ENCODE measurements around the gene MINDY1.
A peak's percentile ranks its signal among the peaks of the same experiment; 100 is the strongest.

The MINDY1 gene

GRCh38 chr1:151010346-151010726 is 3.6 kb upstream of the MINDY1 start:
- no peak for DNase-seq

DNA sequence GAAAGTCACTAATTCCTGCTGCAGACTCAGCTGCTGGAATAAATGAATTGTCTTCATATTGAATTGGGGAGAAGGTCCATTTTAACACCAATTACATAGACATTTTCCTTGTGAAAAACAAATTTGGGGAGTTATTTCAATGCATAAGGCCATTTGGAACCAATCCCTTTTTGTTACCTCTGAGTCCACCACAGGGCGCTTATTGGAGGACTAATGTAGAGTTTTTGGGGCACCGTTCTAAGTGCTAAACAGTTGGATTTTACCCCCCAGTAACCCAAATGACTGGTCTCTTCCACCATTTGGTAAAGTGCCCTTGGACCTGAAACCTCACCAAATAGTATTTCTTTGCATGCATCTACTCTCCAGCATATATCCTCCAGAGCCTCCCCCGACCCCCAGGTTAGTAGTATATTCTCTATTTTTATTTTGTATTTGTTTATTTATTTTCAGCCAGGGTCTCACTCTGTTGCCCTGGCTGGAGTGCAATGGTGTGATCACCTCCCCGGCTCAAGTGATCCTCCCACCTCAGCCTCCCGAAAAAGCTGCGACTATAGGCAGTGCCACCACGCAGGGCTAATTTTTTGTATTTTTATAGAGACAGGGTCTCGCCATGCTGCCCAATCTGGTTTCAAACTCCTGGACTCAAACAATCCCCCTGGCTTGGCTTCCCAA is 3.1 kb upstream of the MINDY1 start:
- no peak for DNase-seq

DNA sequence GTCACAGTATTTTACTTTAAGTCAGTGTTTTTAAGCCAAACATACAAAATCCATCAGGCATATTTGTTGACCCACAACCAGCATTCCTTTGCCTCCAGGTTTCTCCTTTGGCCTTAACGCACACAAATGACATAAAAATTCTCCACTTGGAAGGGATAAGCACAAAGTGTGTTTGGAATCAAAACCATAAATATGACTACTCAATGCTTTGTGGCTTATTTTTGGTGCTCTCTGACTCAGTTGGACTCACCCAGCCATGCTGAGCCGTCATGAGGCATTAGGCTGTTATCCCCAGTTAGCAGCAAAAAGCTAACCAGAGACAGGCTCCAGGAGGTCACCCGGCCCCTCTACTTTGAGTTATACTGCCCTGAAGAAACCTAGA is 2.5 kb upstream of the MINDY1 start:
- no peak for DNase-seq

- DNase-seq = peak; percentile 93
Measured at GRCh38 chr1:151008244-151009205, 1.8 kb upstream of the MINDY1 start, which contains the start of gene PRUNE1. Gene PRUNE1 (plus strand): TSS chr1:151008449. CDS start chr1:151008633, 184 bp downstream.

DNA sequence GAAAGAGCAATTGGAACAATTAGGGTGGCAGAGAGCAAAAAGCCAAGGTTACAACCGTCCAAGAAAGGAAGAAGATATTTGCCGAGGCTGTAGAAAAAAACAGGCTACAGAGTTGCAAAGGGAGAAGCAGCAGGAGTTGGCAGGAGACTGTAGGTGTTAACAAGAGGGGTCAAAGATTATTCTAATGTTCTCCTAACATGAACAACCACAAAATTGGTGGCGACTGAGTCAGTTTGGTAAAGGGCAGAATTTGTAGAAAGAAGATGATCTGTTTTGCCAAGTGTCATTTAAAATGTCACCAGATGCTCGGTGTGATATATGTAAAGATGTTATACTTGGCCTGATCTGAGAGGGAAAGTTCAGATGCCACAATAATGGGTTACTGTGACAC is 1.1 kb upstream of the MINDY1 start:
- no peak for DNase-seq

DNA sequence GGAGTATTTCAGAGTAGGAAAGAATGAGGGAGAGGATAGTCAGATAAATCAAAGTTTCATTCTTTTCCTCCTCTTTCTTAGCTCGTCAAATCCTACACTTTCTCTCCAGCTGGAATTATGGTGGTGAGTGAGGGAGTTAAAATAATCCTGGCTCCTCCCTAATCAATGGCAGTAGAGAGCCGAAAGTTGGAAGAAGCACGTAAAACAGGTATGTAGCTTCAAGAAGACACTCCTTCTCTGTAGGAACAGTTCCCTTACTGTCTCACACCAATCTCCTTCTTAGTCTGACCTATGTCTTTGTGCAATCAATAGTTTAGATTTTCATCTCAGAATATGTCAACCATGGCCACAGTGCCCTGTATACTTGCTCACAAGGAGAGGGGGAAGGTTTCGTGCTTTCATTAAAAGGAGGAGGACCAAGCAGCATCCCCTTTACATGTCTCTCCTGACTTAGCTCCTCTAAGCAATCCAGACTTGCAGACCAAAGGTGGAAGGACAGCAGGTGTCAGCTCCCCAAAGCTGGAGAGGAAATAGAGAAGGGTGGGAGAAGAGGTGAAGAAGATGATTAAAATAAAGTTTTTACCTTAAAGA is 878 bp downstream of the MINDY1 start:
- DNase-seq = no peak

DNA sequence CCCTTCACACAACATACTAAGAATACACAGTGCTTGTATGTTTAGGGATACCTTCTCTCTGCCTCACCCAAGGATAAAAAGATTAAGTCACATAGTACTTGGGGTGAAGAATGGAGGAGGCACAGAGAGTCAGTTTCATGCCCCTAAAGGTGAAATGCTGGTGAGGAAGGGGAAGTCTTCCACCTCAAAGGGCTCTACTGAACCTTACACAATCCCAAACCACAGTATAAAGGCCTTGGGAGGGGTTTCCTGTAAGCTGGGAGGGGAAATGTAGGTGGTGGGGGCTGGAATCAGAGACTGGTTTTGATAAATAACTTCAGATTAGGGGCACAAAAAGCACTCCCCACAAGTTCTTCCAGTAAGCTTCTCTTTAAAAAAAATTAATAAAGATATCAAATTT is 3.5 kb downstream of the MINDY1 start:
- peak; percentile 8 for DNase-seq

- no peak for DNase-seq
Measured at GRCh38 chr1:151002611-151003010, 4.1 kb downstream of the MINDY1 start.

- no peak for DNase-seq
Measured at GRCh38 chr1:151002051-151002450, 4.7 kb downstream of the MINDY1 start.

DNA sequence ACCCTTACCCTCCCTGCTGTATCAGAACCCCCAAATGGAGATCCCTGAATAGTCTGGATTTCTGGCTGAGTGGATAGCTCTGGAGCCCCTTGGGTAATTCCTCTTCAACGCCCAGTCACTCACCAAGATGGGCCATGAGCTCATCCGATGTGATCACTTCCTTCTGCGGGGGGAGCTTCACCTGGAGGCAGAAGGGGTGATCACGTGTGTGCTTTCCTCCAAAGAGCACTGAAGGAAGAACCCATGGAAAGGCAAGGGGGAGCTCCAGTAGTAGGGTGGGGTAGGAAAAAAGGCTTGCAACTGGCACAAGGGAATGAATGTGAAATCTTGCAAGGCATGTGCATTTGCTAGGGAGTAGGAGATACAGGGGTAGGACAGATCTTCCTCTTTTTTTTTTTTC is 5.1 kb downstream of the MINDY1 start:
- no peak for DNase-seq

- no peak for DNase-seq
Measured at GRCh38 chr1:151000408-151000807, 6.3 kb downstream of the MINDY1 start.

GRCh38 chr1:150999926-151000325 is 6.8 kb downstream of the MINDY1 start:
- DNase-seq = no peak

DNA sequence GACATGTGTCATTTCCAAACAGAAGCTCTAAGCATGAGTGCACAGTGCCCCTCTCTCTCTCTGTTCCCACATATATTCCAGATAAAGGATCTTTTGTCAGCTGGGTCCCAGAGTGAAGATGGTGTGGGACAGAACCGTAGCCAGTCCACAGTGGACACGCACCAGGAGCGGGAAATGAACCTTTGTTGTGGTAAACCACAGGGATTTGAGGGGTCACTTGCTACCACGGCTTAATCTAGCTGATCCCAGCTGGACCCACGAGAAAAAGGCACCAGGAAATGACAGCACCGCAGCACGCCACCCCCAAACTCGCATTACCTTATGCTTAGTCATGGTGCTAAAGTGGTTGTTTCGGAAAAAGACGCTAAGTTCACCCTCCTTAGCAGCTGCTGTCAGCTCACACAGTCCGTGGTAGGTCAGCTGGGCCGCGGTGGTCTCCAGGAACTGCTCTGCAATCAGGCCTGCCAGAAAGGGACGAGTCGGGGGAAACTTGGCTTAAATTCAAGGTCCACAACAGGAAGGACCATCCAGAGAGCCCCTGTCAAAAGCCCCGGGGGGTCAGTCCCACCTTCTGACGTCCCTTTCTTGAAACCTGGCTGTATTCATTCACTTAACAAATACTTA is 7.5 kb downstream of the MINDY1 start:
- DNase-seq = no peak

DNA sequence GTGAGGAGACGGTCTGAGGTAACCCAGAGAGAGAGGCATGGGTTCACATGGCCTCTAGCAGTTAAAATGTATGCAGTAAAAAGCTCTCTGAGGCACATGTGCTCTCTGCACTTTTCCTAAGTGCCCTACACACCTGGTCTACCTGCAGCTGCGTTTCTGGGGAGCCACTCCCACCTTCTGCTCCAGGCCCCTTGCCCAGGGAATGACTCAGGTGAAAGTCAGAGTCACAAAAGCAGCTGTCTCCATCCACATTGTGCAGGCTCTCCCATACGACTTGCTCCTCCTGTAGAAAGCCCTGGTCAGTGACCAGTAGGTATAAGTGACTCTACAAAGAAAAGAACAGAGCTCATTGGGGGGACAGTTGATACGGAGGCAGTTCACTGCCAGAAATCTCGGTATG is 8.8 kb downstream of the MINDY1 start:
- no peak for DNase-seq

DNA sequence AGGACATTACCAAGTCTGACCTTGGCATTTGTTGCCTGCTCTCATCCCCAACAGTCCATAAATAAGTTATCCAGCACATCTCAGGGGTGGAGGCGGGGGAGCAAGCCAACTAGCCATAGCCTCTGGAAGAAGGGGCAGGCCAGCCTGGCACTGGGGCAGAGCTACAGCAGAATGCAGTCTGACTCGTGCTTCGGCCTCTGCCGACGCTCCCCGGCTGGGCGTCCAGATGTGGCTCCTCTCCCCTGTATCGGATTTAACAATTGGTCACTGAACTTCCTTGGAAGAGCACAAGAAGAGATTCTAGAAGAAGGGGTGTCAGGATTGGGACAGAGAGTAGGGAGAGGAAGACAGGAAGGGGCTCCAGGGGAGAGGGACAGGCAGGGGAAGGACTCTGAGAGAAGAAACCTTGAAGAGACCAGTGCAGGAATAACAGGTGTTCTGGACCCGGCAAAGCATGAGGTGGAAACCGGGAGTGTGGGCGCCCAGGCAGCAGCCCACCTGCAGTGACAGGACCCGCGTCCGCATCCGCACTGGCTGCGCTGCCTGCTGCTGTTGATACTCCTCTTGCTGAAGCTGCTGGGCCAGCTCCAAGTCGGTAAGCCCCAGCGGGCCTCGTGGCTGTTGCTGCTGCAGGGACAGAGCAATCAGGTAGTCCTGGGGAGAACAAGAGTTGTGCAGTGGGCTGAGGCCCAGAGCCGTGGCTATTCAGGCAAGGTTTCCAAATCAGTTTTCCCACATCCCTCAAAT is 9.4 kb downstream of the MINDY1 start:
- no peak for DNase-seq

- no peak for DNase-seq
Measured at GRCh38 chr1:150995896-150996295, 10.8 kb downstream of the MINDY1 start.

DNA sequence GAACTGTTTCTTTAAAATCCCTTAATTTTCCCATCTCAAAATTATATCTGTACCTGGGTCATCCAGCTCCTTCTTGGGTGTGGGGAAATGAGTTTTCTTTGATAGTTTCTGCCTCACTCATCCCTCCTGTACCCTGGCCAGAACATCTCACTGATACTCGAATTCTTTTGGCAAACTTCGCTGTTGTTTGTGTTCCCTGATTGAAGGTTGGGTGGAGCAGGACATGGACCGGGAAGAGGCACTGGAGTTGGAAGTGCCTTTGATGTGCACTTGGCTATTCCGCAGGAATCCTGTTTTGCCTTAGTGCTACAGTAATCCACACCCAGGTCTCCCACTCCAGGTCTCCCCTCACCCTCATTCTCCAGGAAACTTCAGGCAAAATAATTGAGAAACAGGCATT is 11.2 kb downstream of the MINDY1 start:
- no peak for DNase-seq

DNA sequence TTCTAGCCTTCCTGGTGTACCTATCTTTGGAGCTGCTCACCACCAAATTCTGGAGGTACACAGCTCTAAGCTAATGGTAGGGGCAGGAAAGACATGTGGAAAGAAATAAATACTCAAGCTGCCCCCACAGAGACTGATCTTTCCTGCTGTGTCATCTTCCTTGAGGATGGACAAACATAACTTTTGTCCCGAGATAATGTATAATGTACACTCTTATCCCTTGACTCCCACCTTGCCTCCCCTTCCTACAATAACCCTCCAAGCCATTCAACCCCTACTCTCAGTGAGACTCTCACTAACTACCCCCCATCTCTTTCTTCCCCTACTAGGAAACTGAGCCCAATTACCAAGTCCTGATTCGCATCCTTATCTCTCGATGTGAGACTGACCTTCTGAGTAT is 12.5 kb downstream of the MINDY1 start:
- no peak for DNase-seq

DNA sequence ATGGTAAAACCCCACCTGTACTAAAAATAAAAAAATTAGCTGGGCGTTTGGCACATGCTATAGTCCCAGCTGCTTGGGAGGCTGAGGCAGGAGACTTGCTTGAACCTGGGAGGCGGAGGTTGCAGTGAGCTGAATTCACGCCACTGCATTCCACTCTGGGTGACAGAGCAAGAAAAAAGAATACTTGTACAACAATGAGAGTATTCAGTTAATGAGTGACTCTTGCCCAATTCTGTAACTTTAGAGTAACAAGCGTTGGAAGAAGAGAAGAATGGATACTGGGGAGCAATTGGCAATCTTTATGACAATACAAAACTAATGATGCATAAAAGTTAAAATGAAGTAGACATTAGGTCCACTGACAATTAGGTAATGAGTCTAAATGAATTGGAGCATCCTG is 14.1 kb downstream of the MINDY1 start:
- no peak for DNase-seq

- DNase-seq = no peak
Measured at GRCh38 chr1:150987924-150988323, 18.8 kb downstream of the MINDY1 start.

DNA sequence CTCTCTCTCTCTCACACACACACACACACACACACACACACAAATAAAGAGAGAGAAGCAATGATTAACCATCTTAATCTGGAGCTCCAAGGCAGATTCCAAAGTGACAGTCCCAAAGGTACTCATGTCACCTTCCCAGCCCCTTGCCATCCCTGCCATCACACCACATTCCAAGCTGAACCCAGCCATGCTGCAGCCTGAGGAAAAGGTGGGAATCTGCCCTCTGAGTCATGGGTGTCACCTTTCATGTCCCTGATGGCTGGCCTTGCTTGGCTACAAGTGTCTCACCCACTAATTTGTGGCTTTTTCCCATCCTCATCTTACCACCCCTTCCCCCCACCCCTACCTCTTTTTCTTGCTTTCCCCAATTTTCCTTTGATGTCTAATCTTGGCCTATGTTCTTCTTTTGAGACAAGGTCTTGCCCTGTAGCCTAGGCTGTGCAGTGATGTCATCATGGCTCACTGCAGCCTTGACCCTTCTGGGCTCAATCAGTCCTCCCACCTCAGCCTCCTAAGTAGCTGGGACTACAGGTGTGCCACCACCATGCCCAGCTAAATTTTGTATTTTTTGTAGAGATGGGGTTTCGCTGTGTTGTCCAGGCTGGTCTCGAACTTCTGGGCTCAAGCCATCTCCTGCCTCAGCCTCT is 21.4 kb downstream of the MINDY1 start:
- DNase-seq = no peak

Measured in effector CD8-positive, alpha-beta T cell (primary cell).